ENCODE data around the gene TIAM1. TPM values are rescaled to one million over a fixed set of nuclear protein-coding genes. Genes with fewer than 3 reads are reported as not detected.

The TIAM1 gene
- total and polyA plus RNA-seq, 8 donors = 1.1 to 19.8 (median 3.3) TPM

DNA sequence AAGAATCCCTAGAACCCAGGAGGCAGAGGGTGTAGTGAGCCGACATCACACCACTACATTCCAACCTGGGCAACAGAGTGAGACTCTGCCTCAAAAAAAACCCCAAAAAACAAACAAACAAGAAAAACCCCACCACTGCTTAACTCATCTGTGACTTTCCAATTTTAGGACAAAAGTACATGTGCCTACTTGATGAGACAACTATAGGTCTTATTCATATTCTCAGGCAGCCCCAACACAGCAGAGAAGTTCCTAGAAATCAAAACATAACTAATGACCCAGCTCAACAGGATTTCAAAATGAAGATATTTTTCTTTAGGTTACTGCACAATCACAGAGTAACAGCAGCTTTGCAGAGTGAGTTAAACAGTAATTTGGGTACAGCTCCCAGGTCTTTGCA, 26.4 kb downstream of the TIAM1 start:
- no peak overlapping the region for H3K27ac ChIP-seq
- H3K4me3 ChIP-seq = no peak overlapping the region
- H3K36me3 ChIP-seq = no peaks in the 10 kb centered on the region
- TF ChIP-seq POLR2A (IDR thresholded peaks at IDR 0.05) = no peak
- TF ChIP-seq, protein P1, sequence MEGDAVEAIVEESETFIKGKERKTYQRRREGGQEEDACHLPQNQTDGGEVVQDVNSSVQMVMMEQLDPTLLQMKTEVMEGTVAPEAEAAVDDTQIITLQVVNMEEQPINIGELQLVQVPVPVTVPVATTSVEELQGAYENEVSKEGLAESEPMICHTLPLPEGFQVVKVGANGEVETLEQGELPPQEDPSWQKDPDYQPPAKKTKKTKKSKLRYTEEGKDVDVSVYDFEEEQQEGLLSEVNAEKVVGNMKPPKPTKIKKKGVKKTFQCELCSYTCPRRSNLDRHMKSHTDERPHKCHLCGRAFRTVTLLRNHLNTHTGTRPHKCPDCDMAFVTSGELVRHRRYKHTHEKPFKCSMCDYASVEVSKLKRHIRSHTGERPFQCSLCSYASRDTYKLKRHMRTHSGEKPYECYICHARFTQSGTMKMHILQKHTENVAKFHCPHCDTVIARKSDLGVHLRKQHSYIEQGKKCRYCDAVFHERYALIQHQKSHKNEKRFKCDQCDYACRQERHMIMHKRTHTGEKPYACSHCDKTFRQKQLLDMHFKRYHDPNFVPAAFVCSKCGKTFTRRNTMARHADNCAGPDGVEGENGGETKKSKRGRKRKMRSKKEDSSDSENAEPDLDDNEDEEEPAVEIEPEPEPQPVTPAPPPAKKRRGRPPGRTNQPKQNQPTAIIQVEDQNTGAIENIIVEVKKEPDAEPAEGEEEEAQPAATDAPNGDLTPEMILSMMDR (IDR thresholded peaks at IDR 0.05) = no peak
- no peak for TF ChIP-seq POLR2AphosphoS5 (IDR thresholded peaks at IDR 0.05)
- TF ChIP-seq EP300 (IDR thresholded peaks at IDR 0.05) = no peak
- no peaks in the 10 kb centered on the region for H3K27me3 ChIP-seq
- 81 to 100% (median 92%) methylated on average over 1 of the region's 1 CpG for WGBS, 5 donors
- intact Hi-C loops (cut with DNase I; ENCODE audit: low total_unique reads) = no loop called here
- DNase-seq = no peak
- H3K9me3 ChIP-seq = no peaks in the 10 kb centered on the region
- no peaks in the 10 kb centered on the region for H3K4me1 ChIP-seq

DNA sequence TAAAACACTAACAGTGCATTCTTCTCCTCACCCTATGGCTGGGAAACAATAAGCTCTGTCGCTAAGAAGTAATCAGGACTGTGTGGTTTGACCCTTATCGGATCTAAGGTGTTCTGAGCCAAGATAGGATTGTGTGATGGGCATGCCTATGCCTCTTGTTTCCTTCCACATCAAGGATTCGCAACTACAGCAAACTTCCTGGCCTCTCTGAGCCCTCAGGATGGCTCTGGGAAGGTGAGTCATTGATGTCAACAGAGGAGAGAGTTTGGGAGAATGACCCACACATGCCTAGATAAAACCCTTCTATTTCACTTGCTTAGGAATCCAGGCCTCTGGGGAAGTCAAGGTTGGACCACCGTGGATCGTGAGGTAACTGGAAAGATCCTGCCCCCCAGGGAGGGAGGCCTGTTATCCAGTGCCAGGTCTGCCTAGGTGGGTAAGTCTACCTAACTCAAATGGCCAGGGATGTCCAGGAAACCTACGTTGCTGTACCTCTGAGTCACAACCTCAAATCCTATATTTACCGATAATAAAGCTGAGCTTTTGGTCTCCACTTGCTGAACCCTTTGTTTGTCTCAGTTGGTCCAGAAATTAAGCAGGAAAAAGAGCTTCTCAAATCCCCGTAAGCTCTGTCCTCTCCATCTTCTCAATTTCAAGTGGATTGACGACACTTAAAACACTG, 27.4 kb downstream of the TIAM1 start:
- 61 to 86% (median 75%) methylated on average over 9 of the region's 9 CpGs for WGBS, 5 donors
- Histone ChIP-seq H3K27me3 (no peaks in the 10 kb centered on the region), H3K36me3 (no peaks in the 10 kb centered on the region), H3K4me1 (no peaks in the 10 kb centered on the region), H3K4me3 (no peak overlapping the region), H3K9me3 (no peaks in the 10 kb centered on the region), H3K27ac (no peak overlapping the region)
- TF ChIP-seq POLR2AphosphoS5 (IDR thresholded peaks at IDR 0.05) = no peak
- no peak for TF ChIP-seq EP300 (IDR thresholded peaks at IDR 0.05)
- TF ChIP-seq, protein P1 (IDR thresholded peaks at IDR 0.05) = no peak
- no peak for TF ChIP-seq POLR2A (IDR thresholded peaks at IDR 0.05)
- intact Hi-C loops (cut with DNase I; ENCODE audit: low total_unique reads) = no loop called here
- DNase-seq = no peak

DNA sequence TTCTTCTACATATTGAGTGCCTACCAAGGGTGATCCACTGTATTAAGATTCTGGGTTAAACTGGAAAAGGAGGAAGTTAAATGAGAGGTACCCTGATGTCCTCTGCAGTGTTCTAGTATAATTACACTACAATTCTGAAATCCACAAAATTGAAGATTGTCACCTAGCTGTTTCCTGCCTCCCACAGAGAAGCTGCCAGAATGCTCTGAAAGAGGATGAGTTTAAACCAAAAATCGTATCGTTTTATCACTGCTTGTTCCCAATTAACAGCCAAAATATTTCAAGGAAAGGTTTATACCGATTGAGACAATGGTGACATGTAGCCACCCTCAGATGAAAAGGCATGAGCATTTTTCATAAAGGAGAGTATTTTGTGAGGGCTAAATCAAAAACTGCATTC, 28.0 kb downstream of the TIAM1 start:
- Histone ChIP-seq H3K4me1 (no peaks in the 10 kb centered on the region), H3K4me3 (no peak overlapping the region), H3K27ac (no peak overlapping the region), H3K9me3 (no peaks in the 10 kb centered on the region), H3K36me3 (no peaks in the 10 kb centered on the region), H3K27me3 (no peaks in the 10 kb centered on the region)
- TF ChIP-seq POLR2AphosphoS5 (IDR thresholded peaks at IDR 0.05) = no peak
- TF ChIP-seq POLR2A (IDR thresholded peaks at IDR 0.05) = no peak
- no peak for TF ChIP-seq EP300 (IDR thresholded peaks at IDR 0.05)
- TF ChIP-seq, protein P1 (IDR thresholded peaks at IDR 0.05) = no peak
- no peak for DNase-seq
- intact Hi-C loops (cut with DNase I; ENCODE audit: low total_unique reads) = no loop called here
- 65 to 78% (median 70%) methylated on average over 3 of the region's 3 CpGs for WGBS, 5 donors

DNA sequence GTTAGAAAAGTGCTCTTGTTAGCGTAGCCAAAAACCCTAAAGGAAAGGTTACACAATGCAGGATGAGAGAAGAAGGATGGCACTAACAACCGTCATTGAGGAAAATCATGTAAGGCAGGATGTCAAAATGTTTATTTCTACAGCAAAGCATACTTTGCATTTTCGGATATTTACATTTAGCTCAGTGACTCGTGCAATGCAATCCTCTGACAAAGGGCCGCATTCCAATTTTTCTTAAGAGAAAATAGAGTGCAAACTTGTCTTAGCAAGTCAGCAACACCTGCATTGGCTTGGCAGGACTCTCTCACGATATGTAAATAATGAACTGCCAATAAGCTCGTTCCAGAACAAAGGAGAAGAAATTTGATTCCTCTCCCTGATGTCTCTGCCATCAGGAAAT, 33.3 kb downstream of the TIAM1 start:
- TF ChIP-seq POLR2AphosphoS5 (IDR thresholded peaks at IDR 0.05) = no peak
- TF ChIP-seq, protein P1 (IDR thresholded peaks at IDR 0.05) = no peak
- TF ChIP-seq EP300 (IDR thresholded peaks at IDR 0.05) = no peak
- TF ChIP-seq POLR2A (IDR thresholded peaks at IDR 0.05) = no peak
- intact Hi-C loops (cut with DNase I; ENCODE audit: low total_unique reads) = no loop called here
- Histone ChIP-seq H3K4me1 (no peaks in the 10 kb centered on the region), H3K27me3 (no peaks in the 10 kb centered on the region), H3K9me3 (no peaks in the 10 kb centered on the region), H3K36me3 (no peaks in the 10 kb centered on the region), H3K4me3 (no peak overlapping the region), H3K27ac (no peak overlapping the region)
- peak; percentile 24 to 51 for DNase-seq
- WGBS, 5 donors = 34 to 55% (median 46%) methylated on average over 7 of the region's 7 CpGs

Data from stomach (tissue), 9 donors.